H1 (cell line): Measurements from ENCODE around the gene MID2. TPM values are rescaled to one million over a fixed set of nuclear protein-coding genes. Genes with fewer than 3 reads are reported as not detected.

Source experiments
- CTCF ChIA-PET: fragments of 300-600 bp; sonication (Branson Sonifier 250); formaldehyde crosslinking; loops from one replicate; lab custom pipeline; 2021; ENCODE audit not compliant: partially characterized antibody; lab: Charles Lee
- POLR2A ChIA-PET: fragments of 300-600 bp; sonication (Branson Sonifier 250); formaldehyde crosslinking; loops from one replicate; lab custom pipeline; 2021; ENCODE audit warnings: inconsistent platforms; ENCODE audit not compliant: partially characterized antibody; lab: Charles Lee
- DNase-seq, 2 experiments: peaks; one replicate each; pipeline versions ENCODE4 v3.0.0 to v3.0.0-alpha.2; 2010 to 2022; ENCODE audit warnings: low spot score in 2 of 2, low read depth in 1 of 2, mixed read lengths in 1 of 2
- FAIRE-seq: peaks from 2 replicates; lab custom pipeline; 2011; peaks lifted over from hg19 to GRCh38; lab: Jason Lieb, UNC
- H2AFZ ChIP-seq: 2 replicates; pipeline ENCODE4 v1.8.1; 2012; ENCODE audit warnings: low read length, inconsistent platforms
- H2AK5ac ChIP-seq: 2 replicates; pipeline ENCODE4 v1.6.1; 2013; ENCODE audit warnings: low read depth, low read length
- H2BK120ac ChIP-seq: replicated peaks from 2 replicates; pipeline ENCODE3; 2013; ENCODE audit warnings: low read depth, low read length, inconsistent platforms
- H2BK12ac ChIP-seq: 2 replicates; pipeline ENCODE4 v1.6.1; 2013; ENCODE audit warnings: low read depth, low read length
- H2BK15ac ChIP-seq: 2 replicates; pipeline ENCODE4 v1.6.1; 2013; ENCODE audit warnings: low read length
- H2BK20ac ChIP-seq: 2 replicates; pipeline ENCODE4 v1.6.1; 2013; ENCODE audit warnings: low read length
- H2BK5ac ChIP-seq: 2 replicates; pipeline ENCODE4 v1.6.1; 2013; ENCODE audit warnings: low read depth, low read length
- H3K14ac ChIP-seq: 2 replicates; pipeline ENCODE4 v1.6.1; 2013; ENCODE audit warnings: inconsistent platforms; ENCODE audit not compliant: insufficient read length
- H3K18ac ChIP-seq: 2 replicates; pipeline ENCODE4 v1.6.1; 2013; ENCODE audit warnings: low read length; ENCODE audit errors: extremely low read depth
- H3K23ac ChIP-seq: 2 replicates; pipeline ENCODE4 v1.6.1; 2013; ENCODE audit warnings: inconsistent platforms; ENCODE audit not compliant: insufficient read length
- H3K23me2 ChIP-seq: 2 replicates; pipeline ENCODE4 v1.6.1; 2013; ENCODE audit warnings: low read depth, low read length
- H3K27ac ChIP-seq: 2 replicates; pipeline ENCODE4 v1.6.1; 2011; ENCODE audit warnings: low read depth, low read length, inconsistent platforms
- H3K27me3 ChIP-seq, 4 experiments: replicated peaks in 1 of 4; 1 replicate in 1 of 4; 2 replicates in 3 of 4; pipeline versions ENCODE4 v1.6.1 to v1.8.1; 2011 to 2013; ENCODE audit warnings: low read length in 3 of 4, mild to moderate bottlenecking in 3 of 4, inconsistent platforms in 2 of 4, mixed read lengths in 2 of 4, moderate library complexity in 1 of 4; ENCODE audit not compliant: control insufficient read depth in 3 of 4, insufficient read depth in 3 of 4; ENCODE audit errors: extremely low read depth in 1 of 4
- H3K36me3 ChIP-seq, 4 experiments: 2 replicates each; pipeline versions ENCODE4 v1.6.1 to v1.8.1; 2011 to 2013; ENCODE audit warnings: mild to moderate bottlenecking in 4 of 4, low read length in 3 of 4, moderate library complexity in 2 of 4, control low read depth in 1 of 4, inconsistent platforms in 1 of 4; ENCODE audit not compliant: insufficient read depth in 4 of 4, control insufficient read depth in 2 of 4
- H3K4ac ChIP-seq: replicated peaks from 2 replicates; pipeline ENCODE3; 2013; ENCODE audit warnings: low read length, low read depth, mixed read lengths, inconsistent platforms; ENCODE audit not compliant: insufficient read length
- H3K4me1 ChIP-seq, 4 experiments: replicated peaks in 1 of 4; 1 replicate in 1 of 4; 2 replicates in 3 of 4; pipeline versions ENCODE4 v1.6.1 to v1.8.1; 2011 to 2013; ENCODE audit warnings: low read length in 3 of 4, inconsistent platforms in 2 of 4, mixed read lengths in 1 of 4; ENCODE audit not compliant: insufficient read depth in 4 of 4, control insufficient read depth in 3 of 4
- H3K4me2 ChIP-seq, 2 experiments: 2 replicates each; pipeline versions ENCODE4 v1.6.1 to v1.8.1; 2011 to 2013; ENCODE audit warnings: low read depth in 2 of 2, low read length in 2 of 2, control low read depth in 1 of 2, inconsistent platforms in 1 of 2, mild to moderate bottlenecking in 1 of 2; ENCODE audit not compliant: insufficient read depth in 1 of 2
- H3K4me3 ChIP-seq, 4 experiments: fragments of 200-600, 300-600 bp in 1 of 4; sonication (generic), shearing (Covaris generic), sonication (Bioruptor Twin) in 1 of 4; 2 replicates each; pipeline versions ENCODE4 v1.5.1 to v1.8.1; 2011 to 2016; ENCODE audit warnings: low read length in 4 of 4, low read depth in 3 of 4, control low read depth in 2 of 4, inconsistent platforms in 2 of 4, mild to moderate bottlenecking in 2 of 4, mixed read lengths in 1 of 4, moderate library complexity in 1 of 4; ENCODE audit not compliant: insufficient read depth in 2 of 4; ENCODE audit errors: extremely low read depth in 1 of 4
- H3K56ac ChIP-seq: replicated peaks from 2 replicates; pipeline ENCODE3; 2013; ENCODE audit warnings: low read depth, mild to moderate bottlenecking, mixed read lengths, low read length, inconsistent platforms; ENCODE audit not compliant: insufficient read length
- H3K79me1 ChIP-seq: 2 replicates; pipeline ENCODE4 v1.6.1; 2013; ENCODE audit warnings: low read depth, low read length, control low read depth
- H3K79me2 ChIP-seq, 2 experiments: 2 replicates each; pipeline versions ENCODE4 v1.6.1 to v1.8.1; 2012 to 2013; ENCODE audit warnings: low read length in 2 of 2, mild to moderate bottlenecking in 2 of 2, inconsistent platforms in 1 of 2; ENCODE audit not compliant: insufficient read depth in 2 of 2, control insufficient read depth in 1 of 2
- H3K9ac ChIP-seq, 4 experiments: replicated peaks in 1 of 4; 1 replicate in 1 of 4; 2 replicates in 3 of 4; pipeline versions ENCODE4 v1.6.1 to v1.8.1; 2011 to 2013; ENCODE audit warnings: low read depth in 3 of 4, low read length in 3 of 4, control low read depth in 2 of 4, mild to moderate bottlenecking in 2 of 4, moderate library complexity in 2 of 4, inconsistent platforms in 1 of 4; ENCODE audit errors: extremely low read depth in 1 of 4
- H3K9me3 ChIP-seq, 2 experiments: 2 replicates each; pipeline versions ENCODE4 v1.6.1 to v1.8.1; 2012 to 2013; ENCODE audit warnings: mild to moderate bottlenecking in 2 of 2, moderate library complexity in 2 of 2, control low read depth in 1 of 2, inconsistent platforms in 1 of 2, low read depth in 1 of 2, low read length in 1 of 2, mixed read lengths in 1 of 2; ENCODE audit not compliant: insufficient read depth in 2 of 2
- H4K20me1 ChIP-seq, 2 experiments: replicated peaks in 1 of 2; 2 replicates each; pipeline versions ENCODE3 to v1.8.1; 2011 to 2013; ENCODE audit warnings: inconsistent platforms in 2 of 2, low read length in 2 of 2, mild to moderate bottlenecking in 1 of 2; ENCODE audit not compliant: insufficient read depth in 2 of 2, control insufficient read depth in 1 of 2
- H4K5ac ChIP-seq: 2 replicates; pipeline ENCODE4 v1.6.1; 2013; ENCODE audit warnings: low read length, low read depth, mixed read lengths, inconsistent platforms; ENCODE audit not compliant: insufficient read length
- H4K8ac ChIP-seq: 2 replicates; pipeline ENCODE4 v1.8.0; 2013; ENCODE audit warnings: mild to moderate bottlenecking, moderate library complexity, low read length, inconsistent platforms; ENCODE audit not compliant: insufficient read depth; ENCODE audit errors: extremely low read depth
- H4K91ac ChIP-seq: replicated peaks from 2 replicates; pipeline ENCODE3; 2013; ENCODE audit warnings: low read length, mixed read lengths, inconsistent platforms; ENCODE audit not compliant: insufficient read length
- BACH1 ChIP-seq: IDR thresholded peaks from 2 replicates; pipeline ENCODE4 v1.6.1; 2012; ENCODE audit warnings: low read length, improper control_type of control experiment
- TAF7 ChIP-seq: optimal IDR thresholded peaks from 2 replicates; pipeline ENCODE3; 2011; ENCODE audit warnings: low read depth, mild to moderate bottlenecking, inconsistent platforms, low read length, moderate library complexity, borderline replicate concordance
- TCF12 ChIP-seq: IDR thresholded peaks from 2 replicates; pipeline ENCODE4 v1.6.1; 2011; ENCODE audit warnings: low read depth, mild to moderate bottlenecking, low read length
- TEAD4 ChIP-seq: IDR thresholded peaks from 2 replicates; pipeline ENCODE4 v1.6.1; 2012; ENCODE audit warnings: low read depth, low read length, inconsistent platforms, mixed read lengths
- WGBS, 2 experiments: shearing (Covaris generic) in 1 of 2; methylation state at CpG; one replicate each; pipeline versions ENCODE4 v1.1.6 to v1.1.7; 2013 to 2015; ENCODE audit warnings: low lambda C conversion rate in 2 of 2, mixed read lengths in 2 of 2, inconsistent platforms in 1 of 2, low coverage in 1 of 2, missing lambda C conversion rate in 1 of 2; ENCODE audit not compliant: insufficient replicate concordance in 2 of 2, insufficient coverage in 1 of 2, insufficient read length in 1 of 2; ENCODE audit errors: extremely low coverage in 1 of 2, missing lambda C conversion rate in 1 of 2; 5-methylcytosine and 5-hydroxymethylcytosine counted together
- polyA plus RNA-seq, 7 experiments: library from polyadenylated mRNA; depleted of rRNA in 3 of 7; stranded (reverse) in 5 of 7; unstranded in 2 of 7; fragments of >200 nt in 5 of 7; fragments of 200-250 nt in 2 of 7; gene quantifications; 1 replicate in 5 of 7; 2 replicates in 1 of 7; 4 replicates in 1 of 7; pipeline versions ENCODE4 v1.2.1 to v1.2.3, GENCODE V29; 2011 to 2013; ENCODE audit warnings: missing spikeins in 2 of 7, mixed read lengths in 2 of 7
- total RNA-seq: library from RNA; stranded (reverse); fragmentation: NEBNext Ultra II Directional; extraction: Animal tissue kit (Norgen Biotek cat#: 25700); gene quantifications from 2 replicates; pipeline ENCODE4 v1.2.1, GENCODE V29; 2021
- TF ChIP-seq, protein P1 (sequence below), 3 experiments: IDR thresholded peaks; 1 replicate in 2 of 3; 2 replicates in 1 of 3; pipeline versions ENCODE4 v1.5.1 to v1.6.1; 2011; ENCODE audit warnings: low read length in 3 of 3, mild to moderate bottlenecking in 3 of 3, inconsistent platforms in 2 of 3, low read depth in 1 of 3, moderate library complexity in 1 of 3; ENCODE audit not compliant: insufficient read depth in 1 of 3; ENCODE audit errors: control extremely low read depth in 1 of 3

The MID2 gene
- total and polyA plus RNA-seq, 2 of the 8 experiments (the other 6 are each of a cell fraction or from before 2014, with no cell fraction given): 0.98 to 1.7 TPM

DNA sequence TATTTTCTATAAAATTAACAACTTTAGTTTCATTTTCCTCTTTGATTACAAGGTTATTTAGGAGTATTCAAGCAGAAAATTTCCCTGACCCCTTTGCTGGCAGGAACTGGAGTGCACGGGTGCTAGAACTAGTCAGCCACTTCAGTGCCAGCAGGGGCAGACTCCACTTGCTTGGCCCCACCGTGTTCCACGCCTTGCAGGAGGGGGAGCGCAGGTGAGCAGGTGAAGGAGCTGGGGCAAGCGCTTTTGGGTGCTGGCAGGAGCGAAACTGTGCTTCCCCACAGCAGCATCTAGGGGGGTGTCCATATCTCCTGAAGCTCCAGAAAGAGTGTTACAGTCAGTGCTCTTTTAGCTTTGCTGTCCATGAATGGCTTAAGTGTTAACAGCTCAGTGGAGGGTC lies 45.5 kb downstream of the MID2 start:
- no peak overlapping the region for H3K4ac ChIP-seq
- H4K91ac ChIP-seq: no peak overlapping the region
- H2BK120ac ChIP-seq: no peak overlapping the region
- H3K36me3 ChIP-seq: no peaks in the 10 kb centered on the region
- H3K23me2 ChIP-seq: no peaks in the 10 kb centered on the region
- no peak overlapping the region for H3K23ac ChIP-seq
- no peaks in the 10 kb centered on the region for H3K79me1 ChIP-seq
- no peak overlapping the region for H4K8ac ChIP-seq
- no peak overlapping the region for H2BK20ac ChIP-seq
- DNase-seq (no peak), FAIRE-seq (no peak)
- H3K27ac ChIP-seq: no peak overlapping the region
- no peak overlapping the region for H2AK5ac ChIP-seq
- no peak overlapping the region for H3K9ac ChIP-seq
- no peak overlapping the region for H4K5ac ChIP-seq
- H3K27me3 ChIP-seq: no peaks in the 10 kb centered on the region
- no peak overlapping the region for H3K4me3 ChIP-seq
- H2BK15ac ChIP-seq: no peak overlapping the region
- no peak overlapping the region for H3K4me2 ChIP-seq
- H3K18ac ChIP-seq: no peak overlapping the region
- ChIA-PET POLR2A (no interaction called here), CTCF (interaction anchor here (0.7 to 1.2 kb wide), 2 partner anchors 23 to 90 kb away, joined by 3 to 4 read pairs; no protein-coding TSS in a partner anchor)
- H2BK12ac ChIP-seq: no peak overlapping the region
- no peaks in the 10 kb centered on the region for H3K4me1 ChIP-seq
- no peaks in the 10 kb centered on the region for H4K20me1 ChIP-seq
- 70% methylated on average over 1 of the region's 6 CpGs; no CpG with 5 or more reads in 1 of the 2 experiments for WGBS, 2 experiments
- no peak for TF ChIP-seq TEAD4
- TF ChIP-seq, protein P1, sequence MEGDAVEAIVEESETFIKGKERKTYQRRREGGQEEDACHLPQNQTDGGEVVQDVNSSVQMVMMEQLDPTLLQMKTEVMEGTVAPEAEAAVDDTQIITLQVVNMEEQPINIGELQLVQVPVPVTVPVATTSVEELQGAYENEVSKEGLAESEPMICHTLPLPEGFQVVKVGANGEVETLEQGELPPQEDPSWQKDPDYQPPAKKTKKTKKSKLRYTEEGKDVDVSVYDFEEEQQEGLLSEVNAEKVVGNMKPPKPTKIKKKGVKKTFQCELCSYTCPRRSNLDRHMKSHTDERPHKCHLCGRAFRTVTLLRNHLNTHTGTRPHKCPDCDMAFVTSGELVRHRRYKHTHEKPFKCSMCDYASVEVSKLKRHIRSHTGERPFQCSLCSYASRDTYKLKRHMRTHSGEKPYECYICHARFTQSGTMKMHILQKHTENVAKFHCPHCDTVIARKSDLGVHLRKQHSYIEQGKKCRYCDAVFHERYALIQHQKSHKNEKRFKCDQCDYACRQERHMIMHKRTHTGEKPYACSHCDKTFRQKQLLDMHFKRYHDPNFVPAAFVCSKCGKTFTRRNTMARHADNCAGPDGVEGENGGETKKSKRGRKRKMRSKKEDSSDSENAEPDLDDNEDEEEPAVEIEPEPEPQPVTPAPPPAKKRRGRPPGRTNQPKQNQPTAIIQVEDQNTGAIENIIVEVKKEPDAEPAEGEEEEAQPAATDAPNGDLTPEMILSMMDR (IDR thresholded peaks at IDR 0.05; ENCODE audit: control extremely low read depth in 1 of 3, insufficient read depth in 1 of 3, low read depth in 1 of 3, low read length in 3 of 3): peak in 1 of 3 experiments; percentile 13; a peak in 1 of 4 replicates
- TF ChIP-seq BACH1: no peak
- TF ChIP-seq TAF7: no peak
- no peak for TF ChIP-seq TCF12
- no peak overlapping the region for H3K56ac ChIP-seq
- no peaks in the 10 kb centered on the region for H3K9me3 ChIP-seq
- no peak overlapping the region for H2AFZ ChIP-seq
- H3K79me2 ChIP-seq: no peaks in the 10 kb centered on the region
- no peak overlapping the region for H2BK5ac ChIP-seq
- H3K14ac ChIP-seq: no peak overlapping the region
